NB4 (cell line): ENCODE measurements around the gene MATK.
"Not testable (repeated sequence)": the region's sequence is repeated elsewhere in the genome, so short reads cannot be mapped to it uniquely, and the experiment has no call there.

ENCODE experiments used
- DNase-seq: peaks from one replicate; pipeline ENCODE4 v3.0.0; 2010; ENCODE audit warnings: low read depth
- H3K4me3 ChIP-seq: one replicate; pipeline ENCODE4 v1.5.1; 2011; ENCODE audit warnings: mild to moderate bottlenecking, low read depth, low read length, moderate library complexity
- CTCF ChIP-seq: IDR thresholded peaks from one replicate; pipeline ENCODE4 v1.5.1; 2012; ENCODE audit warnings: low read depth, low read length
- MAX ChIP-seq: IDR thresholded peaks from 2 replicates; pipeline ENCODE4 v1.6.1; 2011; ENCODE audit warnings: low read depth, low read length
- MYC ChIP-seq: IDR thresholded peaks from 2 replicates; pipeline ENCODE4 v1.6.1; 2011; ENCODE audit warnings: low read depth, low read length
- POLR2A ChIP-seq: IDR thresholded peaks from 2 replicates; pipeline ENCODE4 v1.6.1; 2011; ENCODE audit warnings: mild to moderate bottlenecking; ENCODE audit not compliant: insufficient read length; ENCODE audit errors: extremely low read depth

The MATK gene

GRCh38 chr19:3817761-3818160 lies 31.6 kb upstream of the MATK start:
- TF ChIP-seq MYC (no peak), CTCF (no peak), POLR2A (no peak), MAX (no peak)
- no peak overlapping the region for H3K4me3 ChIP-seq
- no peak for DNase-seq

GRCh38 chr19:3816566-3817218 lies 30.5 kb upstream of the MATK start:
- TF ChIP-seq MYC (no peak), POLR2A (no peak), MAX (no peak), CTCF (no peak)
- no peak for DNase-seq
- no peak overlapping the region for H3K4me3 ChIP-seq

GRCh38 chr19:3816148-3816547 lies 30.0 kb upstream of the MATK start:
- not testable (repeated sequence) for DNase-seq, H3K4me3 ChIP-seq

GRCh38 chr19:3814648-3815047 lies 28.5 kb upstream of the MATK start:
- TF ChIP-seq POLR2A = no peak
- TF ChIP-seq MYC = no peak
- TF ChIP-seq MAX = no peak
- no peak for TF ChIP-seq CTCF
- no peak for DNase-seq
- no peak overlapping the region for H3K4me3 ChIP-seq

- TF ChIP-seq MAX (no peak), CTCF (no peak), MYC (no peak), POLR2A (no peak)
- no peak overlapping the region for H3K4me3 ChIP-seq
- no peak for DNase-seq
These were observed 27.6 kb upstream of the MATK start for GRCh38 chr19:3813473-3814392.

- DNase-seq = no peak
- H3K4me3 ChIP-seq = no peak overlapping the region
- TF ChIP-seq POLR2A (no peak), CTCF (no peak), MAX (no peak), MYC (no peak)
These were observed 24.7 kb upstream of the MATK start for GRCh38 chr19:3810708-3811355.
